GM12875 (cell line): ENCODE results near the gene ZMYND10.

Source experiments
- H3K4me3 ChIP-seq: one replicate; pipeline ENCODE4 v1.5.1; 2011; ENCODE audit warnings: low read depth, low read length, control low read depth
- TF ChIP-seq, protein P1 (sequence below): IDR thresholded peaks from 2 replicates; pipeline ENCODE4 v1.5.1; 2011; ENCODE audit warnings: low read depth, mild to moderate bottlenecking, control low read depth, inconsistent platforms, low read length, moderate library complexity, borderline replicate concordance; ENCODE audit not compliant: insufficient read depth

The ZMYND10 gene

DNA sequence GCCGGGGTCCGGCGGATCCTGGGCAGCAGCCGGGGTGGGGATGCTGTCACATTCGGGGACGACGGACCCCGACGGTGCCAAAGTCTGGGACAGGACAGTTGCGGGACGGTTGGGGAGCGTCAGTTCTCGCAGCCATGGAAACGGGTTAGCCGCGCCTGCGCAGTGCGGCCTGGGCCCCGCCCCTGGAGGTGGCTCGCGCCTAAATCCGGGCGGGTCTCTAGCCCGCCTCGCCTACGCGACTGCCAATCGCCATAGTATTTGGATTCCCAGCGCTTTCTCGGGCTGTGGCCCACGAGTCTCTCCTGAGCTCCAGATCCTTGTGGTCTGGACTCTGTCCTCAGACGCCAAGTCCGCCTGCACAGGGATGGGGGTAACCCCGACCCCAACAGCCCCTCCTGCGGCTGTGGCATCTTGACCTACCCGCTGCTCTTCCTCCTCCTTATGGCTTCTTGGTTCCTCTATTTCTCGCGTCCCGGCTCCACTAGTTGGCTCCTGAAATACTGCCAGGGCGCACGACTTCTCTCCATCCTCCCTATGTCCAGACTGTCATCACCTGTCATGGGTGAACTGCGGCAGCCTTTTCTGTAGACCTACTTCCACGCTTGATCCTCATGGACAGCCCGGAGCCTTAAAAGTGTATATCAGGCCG, at the start of gene ZMYND10:
Gene ZMYND10, minus strand, starts transcription at position 147 of the 649 bp plus-strand sequence. CDS start 153 bp downstream, outside the sequence.
- peak within 1 kb of the TSS; percentile 27 for H3K4me3 ChIP-seq
- TF ChIP-seq, protein P1, sequence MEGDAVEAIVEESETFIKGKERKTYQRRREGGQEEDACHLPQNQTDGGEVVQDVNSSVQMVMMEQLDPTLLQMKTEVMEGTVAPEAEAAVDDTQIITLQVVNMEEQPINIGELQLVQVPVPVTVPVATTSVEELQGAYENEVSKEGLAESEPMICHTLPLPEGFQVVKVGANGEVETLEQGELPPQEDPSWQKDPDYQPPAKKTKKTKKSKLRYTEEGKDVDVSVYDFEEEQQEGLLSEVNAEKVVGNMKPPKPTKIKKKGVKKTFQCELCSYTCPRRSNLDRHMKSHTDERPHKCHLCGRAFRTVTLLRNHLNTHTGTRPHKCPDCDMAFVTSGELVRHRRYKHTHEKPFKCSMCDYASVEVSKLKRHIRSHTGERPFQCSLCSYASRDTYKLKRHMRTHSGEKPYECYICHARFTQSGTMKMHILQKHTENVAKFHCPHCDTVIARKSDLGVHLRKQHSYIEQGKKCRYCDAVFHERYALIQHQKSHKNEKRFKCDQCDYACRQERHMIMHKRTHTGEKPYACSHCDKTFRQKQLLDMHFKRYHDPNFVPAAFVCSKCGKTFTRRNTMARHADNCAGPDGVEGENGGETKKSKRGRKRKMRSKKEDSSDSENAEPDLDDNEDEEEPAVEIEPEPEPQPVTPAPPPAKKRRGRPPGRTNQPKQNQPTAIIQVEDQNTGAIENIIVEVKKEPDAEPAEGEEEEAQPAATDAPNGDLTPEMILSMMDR, result 0 out of 2 replicates have a peak, but pooled peaks have one; percentile 3

DNA sequence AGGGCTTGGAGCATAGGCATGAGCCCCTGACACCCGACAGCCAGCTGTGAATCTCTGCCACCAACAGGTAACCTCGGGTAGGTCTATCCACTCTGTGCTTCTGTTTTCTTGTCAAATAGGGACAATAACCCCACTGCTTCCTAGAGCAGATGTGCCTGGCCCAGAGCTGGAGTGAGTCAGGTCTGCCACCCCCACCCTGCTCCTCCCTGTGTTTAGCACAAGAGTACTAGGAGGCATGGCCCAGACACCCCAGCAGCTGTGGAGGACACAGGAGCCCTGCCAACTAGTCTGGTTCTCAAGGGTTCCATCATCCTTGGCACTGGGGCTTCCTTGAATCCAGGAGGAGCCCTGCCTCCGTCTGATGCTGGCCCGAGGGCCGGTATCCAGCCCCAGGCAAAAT, 47.5 kb upstream of the ZMYND10 start:
- TF ChIP-seq, protein P1, result no peak
- no peak overlapping the region for H3K4me3 ChIP-seq

DNA sequence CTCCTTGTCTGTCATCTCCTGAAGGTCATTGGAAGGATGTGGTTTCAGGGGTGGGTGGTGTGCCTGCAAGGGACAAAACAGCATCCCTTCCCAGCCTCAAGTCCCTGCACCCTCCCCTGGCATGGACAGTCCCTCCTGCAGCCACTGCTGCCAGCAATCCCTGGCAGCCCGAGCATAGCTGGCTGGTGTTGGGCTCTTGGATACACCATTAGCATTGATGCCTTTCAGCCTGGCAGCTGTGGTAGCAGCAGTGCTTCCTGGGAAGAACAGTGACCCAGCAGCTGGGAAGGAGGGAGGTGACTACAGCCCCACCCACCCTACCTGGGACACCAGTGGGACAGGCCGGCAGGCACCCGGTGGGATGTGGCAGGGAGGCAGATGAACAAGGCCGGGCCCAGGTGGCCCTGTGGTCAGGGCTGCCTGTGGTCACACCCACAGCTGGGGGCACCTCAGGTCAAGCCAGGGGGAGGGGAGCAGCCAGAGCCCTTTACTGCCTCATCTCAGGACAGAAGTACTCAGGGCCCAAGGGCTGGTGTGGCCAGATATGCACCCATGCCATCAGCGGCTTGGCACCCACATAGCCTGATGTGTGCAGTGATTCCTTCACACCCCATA, 46.7 kb upstream of the ZMYND10 start:
- TF ChIP-seq, protein P1, result no peak
- no peak overlapping the region for H3K4me3 ChIP-seq

DNA sequence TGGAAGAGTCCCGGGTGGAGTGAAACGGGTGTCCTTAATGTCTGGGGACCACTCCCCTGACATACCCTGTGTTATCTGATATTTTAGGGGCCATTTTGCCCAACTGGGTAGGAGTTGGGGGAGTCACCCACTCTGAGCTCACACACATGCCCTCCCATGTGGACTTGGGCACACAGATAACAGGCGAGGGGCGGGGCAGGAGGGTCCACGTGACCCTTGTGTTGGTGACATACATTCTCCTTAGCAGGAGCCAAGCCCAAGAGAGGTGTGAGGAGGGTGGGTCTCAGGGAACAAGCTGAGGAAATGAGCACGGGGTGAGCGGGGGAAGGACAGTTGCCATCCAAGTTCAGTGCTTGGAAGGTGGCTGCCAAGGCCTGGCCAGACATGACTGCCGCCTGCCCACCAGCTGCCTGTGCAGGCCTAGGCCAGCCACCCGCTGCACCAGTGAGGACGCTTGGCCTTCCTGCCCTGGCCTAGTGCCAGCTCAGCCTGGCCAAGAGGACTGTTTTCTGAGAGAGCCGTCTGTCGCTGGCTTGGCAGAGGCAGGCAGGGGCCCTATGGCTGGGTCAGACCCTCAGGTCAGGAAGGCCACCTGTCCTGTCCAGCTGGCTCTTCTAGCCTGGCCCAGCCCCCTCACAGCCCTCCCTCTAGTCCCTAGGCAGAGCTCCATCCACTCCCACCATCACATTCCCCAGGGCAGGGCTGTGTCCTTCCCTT, 45.1 kb upstream of the ZMYND10 start:
- H3K4me3 ChIP-seq, result no peak overlapping the region
- TF ChIP-seq, protein P1, result no peak

DNA sequence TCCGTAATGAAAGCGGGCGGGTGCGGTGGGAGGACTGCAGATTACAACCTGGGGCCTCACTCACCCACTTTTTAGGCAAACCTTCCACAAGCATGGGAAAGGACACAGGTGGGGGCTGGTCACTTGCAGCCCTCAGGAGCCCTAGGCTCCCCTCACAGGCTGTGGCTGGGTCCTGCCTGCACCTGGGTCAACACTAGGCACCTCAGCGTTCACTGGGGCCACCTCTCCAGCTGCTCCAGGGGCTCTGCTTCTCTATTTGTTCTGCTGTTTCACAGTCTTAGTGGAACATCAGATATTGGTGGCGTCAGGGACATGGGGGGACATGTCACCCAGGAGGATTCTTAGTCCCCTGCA, 43.9 kb upstream of the ZMYND10 start:
- TF ChIP-seq, protein P1, result no peak
- H3K4me3 ChIP-seq, result no peak overlapping the region

DNA sequence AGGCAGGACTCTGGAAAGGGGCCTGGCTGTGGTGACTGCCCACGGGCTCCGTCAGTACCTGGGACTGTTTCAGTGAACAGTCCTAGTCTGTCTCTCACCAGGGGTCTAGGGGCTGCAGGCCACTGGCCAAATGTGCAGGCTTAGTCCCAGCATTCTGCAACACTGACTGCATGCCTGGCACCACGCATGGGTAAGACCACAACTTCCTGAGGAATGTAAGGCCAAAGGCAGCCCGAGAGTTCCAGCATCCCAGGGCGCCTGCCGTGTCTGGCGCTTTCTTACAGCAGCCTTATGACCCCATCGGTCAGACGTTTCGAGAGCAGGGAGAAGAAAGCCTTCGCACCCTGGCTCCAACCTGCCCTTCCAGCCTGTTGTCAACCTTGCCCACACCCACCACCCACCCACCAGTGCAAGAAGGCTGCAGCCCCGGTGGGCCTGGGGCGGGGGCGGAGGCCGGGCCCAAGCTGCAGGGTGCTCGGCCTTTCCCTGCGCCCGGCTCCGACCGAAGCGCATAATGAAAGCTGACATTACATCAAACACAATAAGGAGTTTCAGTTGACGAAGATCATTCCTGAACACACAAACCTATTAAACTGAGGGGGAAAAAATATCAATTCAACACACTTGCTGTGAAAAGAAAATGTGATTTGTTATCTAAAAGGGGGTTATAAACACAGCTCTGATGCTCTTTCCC, 43.3 kb upstream of the ZMYND10 start:
- H3K4me3 ChIP-seq, result no peak overlapping the region
- TF ChIP-seq, protein P1, result no peak
